ENCODE data around the gene SETD1A. TPM values are rescaled to one million over a fixed set of nuclear protein-coding genes. Genes with fewer than 3 reads are reported as not detected.
A peak's percentile ranks its signal among the peaks of the same experiment; 100 is the strongest.

Gene SETD1A
- total and polyA plus RNA-seq, 9 of the 15 experiments (the other 6 are each of a cell fraction or from before 2014, with no cell fraction given) = 0.08 to 36.0 (median 4.2) TPM

DNA sequence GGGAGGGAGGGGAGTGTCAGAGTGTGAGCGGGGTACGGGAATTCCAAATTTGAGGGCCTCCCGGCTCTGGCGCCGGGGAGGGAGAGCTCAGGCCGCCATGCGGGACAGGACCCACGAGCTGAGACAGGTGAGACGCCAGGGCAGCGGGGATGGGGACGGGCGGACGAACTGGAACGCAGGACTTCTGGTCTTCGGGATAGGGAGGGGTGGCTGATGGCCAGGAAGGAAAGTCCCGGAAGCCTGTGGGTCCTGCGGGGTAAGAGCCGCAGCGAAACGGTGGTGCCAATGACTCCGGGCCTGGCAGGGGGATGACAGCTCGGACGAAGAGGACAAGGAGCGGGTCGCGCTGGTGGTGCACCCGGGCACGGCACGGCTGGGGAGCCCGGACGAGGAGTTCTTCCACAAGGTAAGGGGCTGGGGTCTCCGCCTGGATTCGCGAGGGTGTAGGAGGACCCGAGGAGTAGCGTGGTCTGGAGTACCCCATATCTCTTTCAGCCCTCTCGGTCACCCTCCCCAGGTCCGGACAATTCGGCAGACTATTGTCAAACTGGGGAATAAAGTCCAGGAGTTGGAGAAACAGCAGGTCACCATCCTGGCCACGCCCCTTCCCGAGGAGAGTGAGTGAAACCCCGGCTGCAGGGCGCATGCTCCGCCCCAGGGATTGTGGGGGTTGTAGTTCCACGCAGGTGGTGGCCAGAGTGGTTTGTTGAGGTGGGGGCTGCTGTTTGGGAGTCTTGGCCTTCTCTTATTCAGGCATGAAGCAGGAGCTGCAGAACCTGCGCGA lies 76.3 kb downstream of the SETD1A start (continued):
- TF ChIP-seq, protein P1, sequence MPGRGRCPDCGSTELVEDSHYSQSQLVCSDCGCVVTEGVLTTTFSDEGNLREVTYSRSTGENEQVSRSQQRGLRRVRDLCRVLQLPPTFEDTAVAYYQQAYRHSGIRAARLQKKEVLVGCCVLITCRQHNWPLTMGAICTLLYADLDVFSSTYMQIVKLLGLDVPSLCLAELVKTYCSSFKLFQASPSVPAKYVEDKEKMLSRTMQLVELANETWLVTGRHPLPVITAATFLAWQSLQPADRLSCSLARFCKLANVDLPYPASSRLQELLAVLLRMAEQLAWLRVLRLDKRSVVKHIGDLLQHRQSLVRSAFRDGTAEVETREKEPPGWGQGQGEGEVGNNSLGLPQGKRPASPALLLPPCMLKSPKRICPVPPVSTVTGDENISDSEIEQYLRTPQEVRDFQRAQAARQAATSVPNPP (IDR thresholded peaks at IDR 0.05; ENCODE audit: borderline replicate concordance, insufficient read depth, insufficient read length) = no peak
- TF ChIP-seq CREM (IDR thresholded peaks at IDR 0.05; ENCODE audit: low read depth) = peak; percentile 10; the same call in 1 of the 2 replicates
- TF ChIP-seq SP1 (CRISPR knock-in tag; IDR thresholded peaks at IDR 0.05) = peak; percentile 76
- TF ChIP-seq MXI1 (IDR thresholded peaks at IDR 0.05; ENCODE audit: low read depth, low read length) = 0 out of 2 replicates have a peak, but pooled peaks have one; percentile 18
- TF ChIP-seq, protein P2, sequence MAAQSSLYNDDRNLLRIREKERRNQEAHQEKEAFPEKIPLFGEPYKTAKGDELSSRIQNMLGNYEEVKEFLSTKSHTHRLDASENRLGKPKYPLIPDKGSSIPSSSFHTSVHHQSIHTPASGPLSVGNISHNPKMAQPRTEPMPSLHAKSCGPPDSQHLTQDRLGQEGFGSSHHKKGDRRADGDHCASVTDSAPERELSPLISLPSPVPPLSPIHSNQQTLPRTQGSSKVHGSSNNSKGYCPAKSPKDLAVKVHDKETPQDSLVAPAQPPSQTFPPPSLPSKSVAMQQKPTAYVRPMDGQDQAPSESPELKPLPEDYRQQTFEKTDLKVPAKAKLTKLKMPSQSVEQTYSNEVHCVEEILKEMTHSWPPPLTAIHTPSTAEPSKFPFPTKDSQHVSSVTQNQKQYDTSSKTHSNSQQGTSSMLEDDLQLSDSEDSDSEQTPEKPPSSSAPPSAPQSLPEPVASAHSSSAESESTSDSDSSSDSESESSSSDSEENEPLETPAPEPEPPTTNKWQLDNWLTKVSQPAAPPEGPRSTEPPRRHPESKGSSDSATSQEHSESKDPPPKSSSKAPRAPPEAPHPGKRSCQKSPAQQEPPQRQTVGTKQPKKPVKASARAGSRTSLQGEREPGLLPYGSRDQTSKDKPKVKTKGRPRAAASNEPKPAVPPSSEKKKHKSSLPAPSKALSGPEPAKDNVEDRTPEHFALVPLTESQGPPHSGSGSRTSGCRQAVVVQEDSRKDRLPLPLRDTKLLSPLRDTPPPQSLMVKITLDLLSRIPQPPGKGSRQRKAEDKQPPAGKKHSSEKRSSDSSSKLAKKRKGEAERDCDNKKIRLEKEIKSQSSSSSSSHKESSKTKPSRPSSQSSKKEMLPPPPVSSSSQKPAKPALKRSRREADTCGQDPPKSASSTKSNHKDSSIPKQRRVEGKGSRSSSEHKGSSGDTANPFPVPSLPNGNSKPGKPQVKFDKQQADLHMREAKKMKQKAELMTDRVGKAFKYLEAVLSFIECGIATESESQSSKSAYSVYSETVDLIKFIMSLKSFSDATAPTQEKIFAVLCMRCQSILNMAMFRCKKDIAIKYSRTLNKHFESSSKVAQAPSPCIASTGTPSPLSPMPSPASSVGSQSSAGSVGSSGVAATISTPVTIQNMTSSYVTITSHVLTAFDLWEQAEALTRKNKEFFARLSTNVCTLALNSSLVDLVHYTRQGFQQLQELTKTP (IDR thresholded peaks at IDR 0.05; ENCODE audit: low read depth in 1 of 2, partially characterized antibody in 2 of 2) = peak in 1 of 2 experiments; percentile 80
- TF ChIP-seq, protein P3, sequence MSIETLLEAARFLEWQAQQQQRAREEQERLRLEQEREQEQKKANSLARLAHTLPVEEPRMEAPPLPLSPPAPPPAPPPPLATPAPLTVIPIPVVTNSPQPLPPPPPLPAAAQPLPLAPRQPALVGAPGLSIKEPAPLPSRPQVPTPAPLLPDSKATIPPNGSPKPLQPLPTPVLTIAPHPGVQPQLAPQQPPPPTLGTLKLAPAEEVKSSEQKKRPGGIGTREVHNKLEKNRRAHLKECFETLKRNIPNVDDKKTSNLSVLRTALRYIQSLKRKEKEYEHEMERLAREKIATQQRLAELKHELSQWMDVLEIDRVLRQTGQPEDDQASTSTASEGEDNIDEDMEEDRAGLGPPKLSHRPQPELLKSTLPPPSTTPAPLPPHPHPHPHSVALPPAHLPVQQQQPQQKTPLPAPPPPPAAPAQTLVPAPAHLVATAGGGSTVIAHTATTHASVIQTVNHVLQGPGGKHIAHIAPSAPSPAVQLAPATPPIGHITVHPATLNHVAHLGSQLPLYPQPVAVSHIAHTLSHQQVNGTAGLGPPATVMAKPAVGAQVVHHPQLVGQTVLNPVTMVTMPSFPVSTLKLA (conservative IDR thresholded peaks at IDR 0.05) = peak; percentile 98
- no peak for TF ChIP-seq ZNF830 (CRISPR knock-in tag; IDR thresholded peaks at IDR 0.05)
- TF ChIP-seq RAD21 (CRISPR knock-in tag; conservative IDR thresholded peaks at IDR 0.05 in 1 of 2, IDR thresholded peaks at IDR 0.05 in 1 of 2) = no peak
- peak; percentile 95 for TF ChIP-seq ZNF143 (CRISPR knock-in tag; IDR thresholded peaks at IDR 0.05)
- no peak for TF ChIP-seq NCOA2 (IDR thresholded peaks at IDR 0.05; ENCODE audit: partially characterized antibody in 2 of 2)
- no peak for TF ChIP-seq PRPF4 (IDR thresholded peaks at IDR 0.05; ENCODE audit: insufficient read depth, low read depth, low read length, poor library complexity, severe bottlenecking)
- peak; percentile 69 for TF ChIP-seq HMGN3 (IDR thresholded peaks at IDR 0.05; ENCODE audit: borderline replicate concordance, extremely low read depth, insufficient read length, low read depth, low read length)
- TF ChIP-seq IRF2 (CRISPR knock-in tag; IDR thresholded peaks at IDR 0.05) = no peak
- TF ChIP-seq, protein P4, sequence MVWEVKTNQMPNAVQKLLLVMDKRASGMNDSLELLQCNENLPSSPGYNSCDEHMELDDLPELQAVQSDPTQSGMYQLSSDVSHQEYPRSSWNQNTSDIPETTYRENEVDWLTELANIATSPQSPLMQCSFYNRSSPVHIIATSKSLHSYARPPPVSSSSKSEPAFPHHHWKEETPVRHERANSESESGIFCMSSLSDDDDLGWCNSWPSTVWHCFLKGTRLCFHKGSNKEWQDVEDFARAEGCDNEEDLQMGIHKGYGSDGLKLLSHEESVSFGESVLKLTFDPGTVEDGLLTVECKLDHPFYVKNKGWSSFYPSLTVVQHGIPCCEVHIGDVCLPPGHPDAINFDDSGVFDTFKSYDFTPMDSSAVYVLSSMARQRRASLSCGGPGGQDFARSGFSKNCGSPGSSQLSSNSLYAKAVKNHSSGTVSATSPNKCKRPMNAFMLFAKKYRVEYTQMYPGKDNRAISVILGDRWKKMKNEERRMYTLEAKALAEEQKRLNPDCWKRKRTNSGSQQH (CRISPR knock-in tag; IDR thresholded peaks at IDR 0.05) = no peak
- no peak for TF ChIP-seq ZNF717 (CRISPR knock-in tag; IDR thresholded peaks at IDR 0.05)
- TF ChIP-seq SAP30 (IDR thresholded peaks at IDR 0.05; ENCODE audit: borderline replicate concordance, insufficient read depth, low read depth, low read length, poor library complexity, severe bottlenecking) = peak; percentile 95
